Peyer's patch (tissue), 4 donors: ENCODE results near the gene PTN. TPM values are rescaled to one million over a fixed set of nuclear protein-coding genes. Genes with fewer than 3 reads are reported as not detected.

Experiments used
- DNase-seq, 3 donors: peaks; one replicate each; pipeline ENCODE4 v3.0.0-alpha.2; 2017 to 2019
- H3K27ac ChIP-seq, 4 donors: fragments of 200-600 bp; sonication (generic); one replicate each; pipeline ENCODE4 v1.5.1; 2016 to 2019
- H3K27me3 ChIP-seq, 2 donors: fragments of 200-600 bp; sonication (generic); one replicate each; pipeline ENCODE4 v1.5.1; 2019
- H3K36me3 ChIP-seq, 3 donors: fragments of 200-600 bp; sonication (generic); one replicate each; pipeline ENCODE4 v1.5.1; 2016 to 2019
- H3K4me1 ChIP-seq, 4 donors: fragments of 200-600 bp; sonication (generic); one replicate each; pipeline ENCODE4 v1.5.1; 2016 to 2019
- H3K4me3 ChIP-seq, 4 donors: fragments of 200-600 bp; sonication (generic); 1 replicate in 3 of 4; 2 replicates in 1 of 4; pipeline ENCODE4 v1.5.1; 2016 to 2019; ENCODE audit warnings: mild to moderate bottlenecking in 1 of 4
- H3K9me3 ChIP-seq, 4 donors: fragments of 200-600 bp; sonication (generic); one replicate each; pipeline ENCODE4 v1.5.1; 2016 to 2019; ENCODE audit warnings: mild to moderate bottlenecking in 1 of 4
- CTCF ChIP-seq, 6 experiments: fragments of 450-650 bp in 4 of 6; fragments of 200-600 bp in 2 of 6; sonication (generic) in 1 of 6; IDR thresholded peaks; one replicate each; pipeline ENCODE4 v1.5.1; 2017 to 2019; ENCODE audit warnings: antibody characterized with exemption in 6 of 6, mild to moderate bottlenecking in 3 of 6, moderate library complexity in 1 of 6
- POLR2A ChIP-seq, 2 donors: fragments of 450-650 bp; IDR thresholded peaks; one replicate each; pipeline ENCODE4 v1.5.1; 2017; ENCODE audit warnings: antibody characterized with exemption in 2 of 2, mild to moderate bottlenecking in 2 of 2, moderate library complexity in 2 of 2
- total RNA-seq, 4 donors: library from RNA; depleted of rRNA; stranded (reverse); fragments of >200 nt; gene quantifications; one replicate each; pipeline ENCODE4 v1.1.0, GENCODE V29; 2016

The PTN gene
- total RNA-seq, 4 donors from 2014 or later, result 2.8 to 6.7 (median 4.0) TPM

GRCh38 chr7:137335814-137336213 is 7.7 kb downstream of the PTN start:
- H3K9me3 ChIP-seq, result peaks cover 0 to 2% (median 0%) of the 10 kb centered on the region in 4 donors
- no peak overlapping the region for H3K4me3 ChIP-seq
- no peaks in the 10 kb centered on the region for H3K27me3 ChIP-seq
- no peaks in the 10 kb centered on the region for H3K4me1 ChIP-seq
- H3K36me3 ChIP-seq, result no peaks in the 10 kb centered on the region
- H3K27ac ChIP-seq, result no peak overlapping the region
- no peak for TF ChIP-seq POLR2A (IDR thresholded peaks at IDR 0.05)
- no peak for TF ChIP-seq CTCF (IDR thresholded peaks at IDR 0.05)
- DNase-seq, result no peak

- H3K36me3 ChIP-seq, result no peaks in the 10 kb centered on the region
- no peaks in the 10 kb centered on the region for H3K27me3 ChIP-seq
- H3K9me3 ChIP-seq, result no peaks in the 10 kb centered on the region
- H3K4me1 ChIP-seq, result no peaks in the 10 kb centered on the region
- no peak overlapping the region for H3K4me3 ChIP-seq
- H3K27ac ChIP-seq, result no peak overlapping the region
- DNase-seq, result no peak
- TF ChIP-seq POLR2A (IDR thresholded peaks at IDR 0.05) (no peak), CTCF (IDR thresholded peaks at IDR 0.05) (no peak)
These were observed 12.2 kb downstream of the PTN start for GRCh38 chr7:137331378-137331777.

GRCh38 chr7:137329411-137329810 is 14.1 kb downstream of the PTN start:
- no peak overlapping the region for H3K27ac ChIP-seq
- no peaks in the 10 kb centered on the region for H3K36me3 ChIP-seq
- no peak for DNase-seq
- H3K4me3 ChIP-seq, result no peak overlapping the region
- no peaks in the 10 kb centered on the region for H3K4me1 ChIP-seq
- H3K9me3 ChIP-seq, result no peaks in the 10 kb centered on the region
- TF ChIP-seq CTCF (IDR thresholded peaks at IDR 0.05), result no peak
- H3K27me3 ChIP-seq, result no peaks in the 10 kb centered on the region

GRCh38 chr7:137328373-137329120 is 15.0 kb downstream of the PTN start:
- H3K27me3 ChIP-seq, result no peaks in the 10 kb centered on the region
- no peaks in the 10 kb centered on the region for H3K4me1 ChIP-seq
- TF ChIP-seq POLR2A (IDR thresholded peaks at IDR 0.05) (no peak), CTCF (IDR thresholded peaks at IDR 0.05) (no peak)
- H3K9me3 ChIP-seq, result no peaks in the 10 kb centered on the region
- H3K36me3 ChIP-seq, result no peaks in the 10 kb centered on the region
- no peak overlapping the region for H3K4me3 ChIP-seq
- H3K27ac ChIP-seq, result no peak overlapping the region
- DNase-seq, result no peak

- DNase-seq, result no peak
- H3K36me3 ChIP-seq, result no peaks in the 10 kb centered on the region
- no peak overlapping the region for H3K27ac ChIP-seq
- TF ChIP-seq CTCF (IDR thresholded peaks at IDR 0.05) (no peak), POLR2A (IDR thresholded peaks at IDR 0.05) (no peak)
- H3K4me3 ChIP-seq, result no peak overlapping the region
- H3K4me1 ChIP-seq, result no peaks in the 10 kb centered on the region
- H3K27me3 ChIP-seq, result no peaks in the 10 kb centered on the region
- no peaks in the 10 kb centered on the region for H3K9me3 ChIP-seq
These were observed 17.6 kb downstream of the PTN start for GRCh38 chr7:137325927-137326326.
